ENCODE data around the gene HSD17B8. TPM values are rescaled to one million over a fixed set of nuclear protein-coding genes. Genes with fewer than 3 reads are reported as not detected.

Gene HSD17B8
- polyA plus RNA-seq, 1 donor (not counting 4 experiments of a cell fraction or from before 2014, with no cell fraction given) = 18.6 TPM

- H3K9ac ChIP-seq (ENCODE audit: control insufficient read depth, extremely low read depth, insufficient read depth, low read length) = no peak overlapping the region
- TF ChIP-seq EZH2 (IDR thresholded peaks at IDR 0.05; ENCODE audit: low read length) (no peak), CTCF (optimal IDR thresholded peaks at IDR 0.05 in 1 of 3, IDR thresholded peaks at IDR 0.05 in 1 of 3, conservative IDR thresholded peaks at IDR 0.05 in 1 of 3; ENCODE audit: extremely low read depth in 1 of 3, insufficient read depth in 2 of 3, low read length in 3 of 3) (no peak)
- no peak for FAIRE-seq
- dilution Hi-C loops (cut with MboI; ENCODE audit: extremely low pct_ligation_motif_present, low sequenced_read_pairs) = no loop called here
- no peaks in the 10 kb centered on the region for H3K9me1 ChIP-seq (ENCODE audit: control insufficient read depth, extremely low read depth, insufficient read depth, low read length)
- DNase-seq (ENCODE audit: low read depth, low spot score) = no peak
- peak overlapping the region; percentile 77 for H2AFZ ChIP-seq (ENCODE audit: control insufficient read depth, low read length)
- H3K4me1 ChIP-seq (ENCODE audit: control insufficient read depth, extremely low read depth, insufficient read depth, low read length) = peaks cover 29% of the 10 kb centered on the region
- no peaks in the 10 kb centered on the region for H3K79me2 ChIP-seq (ENCODE audit: control insufficient read depth, insufficient read depth, low read length)
- H3K27ac ChIP-seq (ENCODE audit: control insufficient read depth, insufficient read depth, low read length) = no peak overlapping the region
- peak overlapping the region in 1 of 3 experiments; percentile 61 for H3K4me3 ChIP-seq (ENCODE audit: control insufficient read depth in 2 of 3, extremely low read depth in 1 of 3, insufficient read depth in 2 of 3, low read depth in 1 of 3, low read length in 3 of 3)
- peak overlapping the region; percentile 82 for H3K4me2 ChIP-seq (ENCODE audit: control insufficient read depth, extremely low read depth, insufficient read depth, low read depth, low read length)
- no peaks in the 10 kb centered on the region for H3K27me3 ChIP-seq (ENCODE audit: control insufficient read depth, extremely low read depth, insufficient read depth, low read length)
- H4K20me1 ChIP-seq (ENCODE audit: control insufficient read depth, extremely low read depth, insufficient read depth, low read length) = no peaks in the 10 kb centered on the region
- H3K36me3 ChIP-seq (ENCODE audit: control insufficient read depth in 2 of 2, extremely low read depth in 1 of 2, insufficient read depth in 2 of 2, low read length in 2 of 2) = peaks cover 3 to 13% of the 10 kb centered on the region in 2 experiments
- no peaks in the 10 kb centered on the region for H3K9me3 ChIP-seq (ENCODE audit: control insufficient read depth, low read depth, low read length)
These were observed 9.5 kb downstream of the HSD17B8 start for GRCh38 chr6:33213989-33214335.

- Histone ChIP-seq H3K27me3 (ENCODE audit: control insufficient read depth, extremely low read depth, insufficient read depth, low read length) (no peaks in the 10 kb centered on the region), H2AFZ (ENCODE audit: control insufficient read depth, low read length) (no peak overlapping the region), H3K9me1 (ENCODE audit: control insufficient read depth, extremely low read depth, insufficient read depth, low read length) (no peaks in the 10 kb centered on the region), H3K36me3 (ENCODE audit: control insufficient read depth in 2 of 2, extremely low read depth in 1 of 2, insufficient read depth in 2 of 2, low read length in 2 of 2) (peaks cover 2 to 4% of the 10 kb centered on the region in 2 experiments), H3K4me1 (ENCODE audit: control insufficient read depth, extremely low read depth, insufficient read depth, low read length) (peaks cover 28% of the 10 kb centered on the region), H3K4me2 (ENCODE audit: control insufficient read depth, extremely low read depth, insufficient read depth, low read depth, low read length) (no peak overlapping the region), H3K79me2 (ENCODE audit: control insufficient read depth, insufficient read depth, low read length) (no peaks in the 10 kb centered on the region), H3K9ac (ENCODE audit: control insufficient read depth, extremely low read depth, insufficient read depth, low read length) (no peak overlapping the region), H3K4me3 (ENCODE audit: control insufficient read depth in 2 of 3, extremely low read depth in 1 of 3, insufficient read depth in 2 of 3, low read depth in 1 of 3, low read length in 3 of 3) (no peak overlapping the region), H3K27ac (ENCODE audit: control insufficient read depth, insufficient read depth, low read length) (no peak overlapping the region), H3K9me3 (ENCODE audit: control insufficient read depth, low read depth, low read length) (no peaks in the 10 kb centered on the region), H4K20me1 (ENCODE audit: control insufficient read depth, extremely low read depth, insufficient read depth, low read length) (no peaks in the 10 kb centered on the region)
- TF ChIP-seq CTCF (optimal IDR thresholded peaks at IDR 0.05 in 1 of 3, IDR thresholded peaks at IDR 0.05 in 1 of 3, conservative IDR thresholded peaks at IDR 0.05 in 1 of 3; ENCODE audit: extremely low read depth in 1 of 3, insufficient read depth in 2 of 3, low read length in 3 of 3) (no peak), EZH2 (IDR thresholded peaks at IDR 0.05; ENCODE audit: low read length) (no peak)
- FAIRE-seq (no peak), DNase-seq (ENCODE audit: low read depth, low spot score) (no peak)
- dilution Hi-C loops (cut with MboI; ENCODE audit: extremely low pct_ligation_motif_present, low sequenced_read_pairs) = no loop called here
These were observed 11.0 kb downstream of the HSD17B8 start for GRCh38 chr6:33215271-33216116.

Data from keratinocyte (primary cell).